ENCODE results near the gene BRD7. TPM values are rescaled to one million over a fixed set of nuclear protein-coding genes. Genes with fewer than 3 reads are reported as not detected.

Gene BRD7
- total RNA-seq, 4 donors from 2014 or later = 41.4 to 56.0 (median 46.8) TPM

DNA sequence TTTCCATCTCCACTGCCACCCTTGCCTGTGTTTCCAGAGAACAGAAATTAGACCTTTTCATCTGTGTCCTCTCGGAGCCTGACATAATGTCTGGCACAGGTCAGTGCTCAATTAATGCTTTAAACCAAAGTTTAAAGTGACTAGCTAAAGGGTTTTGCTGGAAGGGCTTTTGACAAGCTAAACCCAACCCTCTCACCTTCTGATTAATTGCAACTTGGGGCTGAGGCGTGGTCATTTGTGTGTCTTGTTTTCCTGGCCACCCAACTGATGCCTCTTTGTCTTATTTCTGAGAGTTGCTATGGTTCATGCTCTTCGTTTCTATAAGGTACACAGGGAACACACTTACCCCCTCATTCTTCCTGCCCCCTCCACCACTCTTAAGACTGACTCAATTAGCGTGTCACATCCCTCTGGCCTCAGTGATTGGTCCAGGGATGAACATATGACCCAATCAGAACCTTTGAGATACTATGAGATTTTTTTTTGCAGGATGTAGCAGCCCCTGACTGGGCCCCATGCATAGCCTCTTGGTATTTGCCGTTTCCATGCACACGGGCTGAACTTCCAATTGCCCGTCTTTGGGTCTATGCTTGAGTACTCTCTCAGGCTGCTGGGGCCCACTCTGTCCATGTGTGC lies 15.8 kb upstream of the BRD7 start:
- H3K4me1 ChIP-seq = no peaks in the 10 kb centered on the region
- TF ChIP-seq, protein P1, sequence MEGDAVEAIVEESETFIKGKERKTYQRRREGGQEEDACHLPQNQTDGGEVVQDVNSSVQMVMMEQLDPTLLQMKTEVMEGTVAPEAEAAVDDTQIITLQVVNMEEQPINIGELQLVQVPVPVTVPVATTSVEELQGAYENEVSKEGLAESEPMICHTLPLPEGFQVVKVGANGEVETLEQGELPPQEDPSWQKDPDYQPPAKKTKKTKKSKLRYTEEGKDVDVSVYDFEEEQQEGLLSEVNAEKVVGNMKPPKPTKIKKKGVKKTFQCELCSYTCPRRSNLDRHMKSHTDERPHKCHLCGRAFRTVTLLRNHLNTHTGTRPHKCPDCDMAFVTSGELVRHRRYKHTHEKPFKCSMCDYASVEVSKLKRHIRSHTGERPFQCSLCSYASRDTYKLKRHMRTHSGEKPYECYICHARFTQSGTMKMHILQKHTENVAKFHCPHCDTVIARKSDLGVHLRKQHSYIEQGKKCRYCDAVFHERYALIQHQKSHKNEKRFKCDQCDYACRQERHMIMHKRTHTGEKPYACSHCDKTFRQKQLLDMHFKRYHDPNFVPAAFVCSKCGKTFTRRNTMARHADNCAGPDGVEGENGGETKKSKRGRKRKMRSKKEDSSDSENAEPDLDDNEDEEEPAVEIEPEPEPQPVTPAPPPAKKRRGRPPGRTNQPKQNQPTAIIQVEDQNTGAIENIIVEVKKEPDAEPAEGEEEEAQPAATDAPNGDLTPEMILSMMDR (IDR thresholded peaks at IDR 0.05) = no peak
- TF ChIP-seq POLR2A (IDR thresholded peaks at IDR 0.05) = no peak
- H3K9me3 ChIP-seq = no peaks in the 10 kb centered on the region
- H3K27ac ChIP-seq = no peak overlapping the region
- intact Hi-C loops (cut with DNase I) = no loop called here
- 51 to 66% methylated on average over 7 of the region's 7 CpGs for WGBS, 2 donors
- H3K4me3 ChIP-seq (replicated peaks in 1 of 3) = no peak overlapping the region
- DNase-seq = no peak
- H3K27me3 ChIP-seq = no peaks in the 10 kb centered on the region
- no peaks in the 10 kb centered on the region for H3K36me3 ChIP-seq

DNA sequence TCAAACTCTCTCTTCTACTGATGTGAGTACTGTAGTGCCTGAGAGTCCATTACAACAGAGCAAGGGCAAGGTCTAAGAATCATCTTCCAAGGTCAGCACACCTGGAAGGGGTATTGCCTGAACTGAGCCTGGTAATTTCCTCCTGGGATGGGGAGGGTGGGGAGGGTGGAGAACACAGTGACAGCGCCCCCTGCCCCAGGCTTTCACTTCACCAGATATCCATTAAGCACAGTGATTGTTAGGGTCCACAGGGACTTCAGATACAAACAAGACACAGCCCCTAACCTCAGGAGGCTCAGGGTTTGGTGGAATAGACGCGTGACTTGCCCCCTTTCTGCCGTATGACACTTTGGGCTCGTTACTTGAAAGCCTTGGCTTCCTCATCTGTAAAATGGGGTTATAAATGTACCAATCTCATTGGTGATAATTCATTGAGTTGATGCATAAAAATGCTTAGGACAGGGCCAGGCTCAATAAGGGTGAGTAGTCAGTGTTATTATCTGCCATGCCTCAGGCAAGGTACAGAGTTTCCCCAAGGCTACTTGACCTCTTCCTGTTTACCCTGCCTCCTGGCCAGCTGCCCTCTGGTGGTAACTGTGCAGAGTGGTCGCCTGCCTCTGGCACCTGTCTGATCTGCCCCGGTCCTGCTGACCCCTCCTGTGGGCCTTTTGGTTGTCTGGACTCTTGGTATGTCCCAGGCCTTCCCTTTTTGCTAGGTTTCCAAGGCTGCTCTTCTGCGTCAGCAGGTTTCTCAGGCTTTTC lies 13.1 kb upstream of the BRD7 start:
- Histone ChIP-seq H3K4me1 (no peaks in the 10 kb centered on the region), H3K27ac (no peak overlapping the region), H3K27me3 (no peaks in the 10 kb centered on the region), H3K9me3 (no peaks in the 10 kb centered on the region), H3K4me3 (replicated peaks in 1 of 3) (no peak overlapping the region), H3K36me3 (no peaks in the 10 kb centered on the region)
- intact Hi-C loops (cut with DNase I) = no loop called here
- no peak for DNase-seq
- WGBS, 2 donors = 72 to 74% methylated on average over 7 to 8 of the region's 8 CpGs
- TF ChIP-seq POLR2A (IDR thresholded peaks at IDR 0.05) = no peak
- TF ChIP-seq, protein P1 (IDR thresholded peaks at IDR 0.05) = no peak

DNA sequence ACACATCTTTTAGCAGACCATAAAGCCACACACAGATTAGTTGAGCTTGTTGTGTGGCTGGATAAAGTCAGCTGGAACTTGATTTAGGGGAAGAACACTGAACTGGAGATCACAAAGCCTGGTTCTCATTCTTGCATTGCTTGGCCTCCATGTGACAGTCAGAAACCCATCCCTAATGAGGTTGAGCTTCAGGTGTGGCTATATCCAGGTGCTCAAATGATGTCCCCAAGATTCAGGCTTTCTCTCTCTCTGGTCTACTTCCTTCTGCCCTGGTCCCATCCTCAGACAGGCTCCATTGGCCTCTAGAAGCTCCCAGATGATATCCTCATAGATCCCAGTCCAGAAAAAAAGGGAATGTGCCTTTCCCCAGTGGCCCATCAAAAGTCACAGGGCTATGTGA lies 9.6 kb upstream of the BRD7 start:
- Histone ChIP-seq H3K4me1 (no peaks in the 10 kb centered on the region), H3K27ac (no peak overlapping the region), H3K27me3 (no peaks in the 10 kb centered on the region), H3K9me3 (no peaks in the 10 kb centered on the region), H3K4me3 (replicated peaks in 1 of 3) (no peak overlapping the region), H3K36me3 (no peaks in the 10 kb centered on the region)
- intact Hi-C loops (cut with DNase I) = no loop called here
- DNase-seq = no peak
- TF ChIP-seq, protein P1 (IDR thresholded peaks at IDR 0.05) = no peak
- TF ChIP-seq POLR2A (IDR thresholded peaks at IDR 0.05) = no peak

DNA sequence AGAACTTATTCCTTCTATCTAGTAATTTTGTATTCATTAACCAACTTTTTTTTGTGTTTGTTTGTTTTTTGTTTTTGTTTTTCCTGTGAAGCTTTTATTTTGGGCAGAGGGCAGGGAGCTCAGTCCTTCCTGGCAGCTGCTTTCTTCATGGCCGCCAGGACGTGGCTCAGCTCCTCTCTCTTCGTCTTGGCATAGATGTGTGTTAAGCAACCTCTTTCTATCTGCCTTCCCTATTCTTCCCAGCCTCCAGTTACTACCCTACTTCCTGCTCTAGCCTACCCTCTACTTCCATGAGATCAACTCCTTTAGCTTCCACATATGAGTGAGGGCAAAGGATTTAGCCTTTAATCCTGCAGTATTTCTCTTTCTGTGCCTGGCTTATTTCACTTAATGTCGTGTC lies 8.2 kb upstream of the BRD7 start:
- intact Hi-C loops (cut with DNase I) = no loop called here
- H3K9me3 ChIP-seq = no peaks in the 10 kb centered on the region
- WGBS, 2 donors = 68 to 69% methylated on average over 4 of the region's 4 CpGs
- H3K36me3 ChIP-seq = no peaks in the 10 kb centered on the region
- no peaks in the 10 kb centered on the region for H3K4me1 ChIP-seq
- DNase-seq = no peak
- TF ChIP-seq, protein P1 (IDR thresholded peaks at IDR 0.05) = no peak
- TF ChIP-seq POLR2A (IDR thresholded peaks at IDR 0.05) = no peak
- H3K27me3 ChIP-seq = no peaks in the 10 kb centered on the region
- no peak overlapping the region for H3K4me3 ChIP-seq (replicated peaks in 1 of 3)
- no peak overlapping the region for H3K27ac ChIP-seq

DNA sequence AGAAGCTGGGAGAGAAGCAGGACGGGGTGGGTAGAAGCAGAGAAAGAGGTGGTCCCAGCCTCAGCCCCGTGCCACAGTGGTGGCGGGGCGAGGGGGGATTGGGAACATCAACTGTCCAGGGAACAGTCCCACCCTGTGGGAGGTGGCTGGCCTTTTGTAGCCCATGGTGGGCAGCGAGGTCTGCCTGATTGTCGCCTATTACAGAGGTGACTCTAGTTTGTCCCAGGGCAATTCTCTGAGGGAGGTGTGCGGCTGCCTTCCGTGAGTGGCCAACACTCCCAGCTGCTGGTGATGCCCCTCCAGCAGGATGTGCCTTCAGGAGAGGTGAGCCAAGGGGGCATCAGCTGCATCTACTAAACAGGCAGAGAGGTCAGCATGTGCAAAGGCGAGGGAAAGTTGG lies 5.0 kb upstream of the BRD7 start:
- DNase-seq = no peak
- Histone ChIP-seq H3K4me1 (no peaks in the 10 kb centered on the region), H3K9me3 (no peaks in the 10 kb centered on the region), H3K4me3 (replicated peaks in 1 of 3) (no peak overlapping the region), H3K36me3 (no peaks in the 10 kb centered on the region), H3K27ac (no peak overlapping the region), H3K27me3 (no peaks in the 10 kb centered on the region)
- intact Hi-C loops (cut with DNase I) = no loop called here
- 93 to 95% methylated on average over 9 of the region's 9 CpGs for WGBS, 2 donors
- TF ChIP-seq, protein P1 (IDR thresholded peaks at IDR 0.05) = no peak
- no peak for TF ChIP-seq POLR2A (IDR thresholded peaks at IDR 0.05)
